ENCODE data around the gene TTYH3.

The TTYH3 gene

DNA sequence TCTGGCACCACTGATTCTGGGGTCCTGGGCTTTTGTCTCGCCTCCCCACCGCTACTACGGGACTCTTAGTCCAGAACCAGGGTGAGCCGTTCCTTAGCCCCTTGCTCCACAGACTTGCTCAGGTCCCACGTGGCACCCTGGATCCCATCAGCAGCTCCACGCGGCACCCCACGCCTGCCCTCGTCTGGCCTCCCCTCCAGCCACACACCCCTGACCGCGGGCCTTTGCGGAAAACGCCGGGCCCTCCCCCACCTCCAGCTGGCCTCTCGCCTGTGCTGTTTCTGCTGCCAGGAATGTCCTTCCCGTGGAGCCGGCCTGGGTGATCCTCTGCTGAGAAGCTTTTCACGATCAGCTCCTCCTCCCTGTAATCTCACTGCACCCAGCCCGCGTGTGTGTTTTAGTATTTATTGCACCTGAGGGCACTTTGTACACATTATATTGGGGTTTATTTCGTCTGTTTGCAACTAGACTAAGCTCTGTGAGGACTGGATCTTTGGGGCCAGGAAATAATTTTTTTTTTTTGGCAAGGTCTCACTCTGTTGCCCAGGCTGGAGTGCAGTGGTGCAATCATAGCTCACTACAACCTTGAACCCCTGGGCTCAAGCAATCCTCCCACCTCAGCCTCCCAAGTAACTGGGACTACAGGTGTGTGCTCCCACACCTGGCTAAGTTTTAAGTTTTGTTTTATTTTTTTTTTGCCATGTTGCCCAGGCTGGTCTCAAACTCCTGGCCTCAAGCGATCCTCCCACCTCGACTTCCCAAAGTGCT, 10.5 kb upstream of the TTYH3 start:
- peaks cover 4% of the 10 kb centered on the region for H3F3A ChIP-seq (ENCODE audit: control insufficient read depth, insufficient read depth)
- H3K4me1 ChIP-seq (ENCODE audit: control insufficient read depth, low read length), result peaks cover 36% of the 10 kb centered on the region
- H3K27ac ChIP-seq (ENCODE audit: low read depth, low read length), result no peak overlapping the region
- H3K36me3 ChIP-seq (ENCODE audit: control insufficient read depth, low read length), result no peaks in the 10 kb centered on the region
- H3K9me3 ChIP-seq (ENCODE audit: control insufficient read depth, insufficient read depth, low read length), result no peaks in the 10 kb centered on the region
- H3K79me2 ChIP-seq (ENCODE audit: control insufficient read depth, low read length), result no peaks in the 10 kb centered on the region
- no peak overlapping the region for H3K4me3 ChIP-seq (ENCODE audit: low read length)
- H3K9me2 ChIP-seq (replicated peaks; ENCODE audit: control insufficient read depth, low read length), result no peaks in the 10 kb centered on the region
- no peak overlapping the region; the same call in 1 of the 2 replicates for H3K4me2 ChIP-seq (ENCODE audit: low read length)
- TF ChIP-seq EZH2phosphoT487 (IDR thresholded peaks at IDR 0.05; ENCODE audit: borderline replicate concordance, low read length) (no peak), CTCF (IDR thresholded peaks at IDR 0.05; ENCODE audit: low read depth, low read length, poor library complexity, severe bottlenecking) (no peak)
- H3K27me3 ChIP-seq (ENCODE audit: control insufficient read depth, low read length), result peaks cover 9% of the 10 kb centered on the region; the same call in 1 of the 2 replicates
- H4K20me1 ChIP-seq (ENCODE audit: control insufficient read depth, insufficient read depth, low read depth, low read length), result no peaks in the 10 kb centered on the region

GRCh38 chr7:2621948-2622640, 9.7 kb upstream of the TTYH3 start:
- Histone ChIP-seq H3K4me1 (ENCODE audit: control insufficient read depth, low read length) (peaks cover 36% of the 10 kb centered on the region), H3K36me3 (ENCODE audit: control insufficient read depth, low read length) (no peaks in the 10 kb centered on the region), H3F3A (ENCODE audit: control insufficient read depth, insufficient read depth) (peaks cover 4% of the 10 kb centered on the region), H3K4me3 (ENCODE audit: low read length) (no peak overlapping the region), H3K4me2 (ENCODE audit: low read length) (peak overlapping the region; percentile 1; the same call in 1 of the 2 replicates), H3K27me3 (ENCODE audit: control insufficient read depth, low read length) (peaks cover 17% of the 10 kb centered on the region; the same call in 1 of the 2 replicates), H3K9me3 (ENCODE audit: control insufficient read depth, insufficient read depth, low read length) (no peaks in the 10 kb centered on the region), H3K9me2 (replicated peaks; ENCODE audit: control insufficient read depth, low read length) (no peaks in the 10 kb centered on the region), H3K79me2 (ENCODE audit: control insufficient read depth, low read length) (no peaks in the 10 kb centered on the region), H3K27ac (ENCODE audit: low read depth, low read length) (no peak overlapping the region), H4K20me1 (ENCODE audit: control insufficient read depth, insufficient read depth, low read depth, low read length) (no peaks in the 10 kb centered on the region)
- TF ChIP-seq EZH2phosphoT487 (IDR thresholded peaks at IDR 0.05; ENCODE audit: borderline replicate concordance, low read length), result no peak
- no peak for TF ChIP-seq CTCF (IDR thresholded peaks at IDR 0.05; ENCODE audit: low read depth, low read length, poor library complexity, severe bottlenecking)

DNA sequence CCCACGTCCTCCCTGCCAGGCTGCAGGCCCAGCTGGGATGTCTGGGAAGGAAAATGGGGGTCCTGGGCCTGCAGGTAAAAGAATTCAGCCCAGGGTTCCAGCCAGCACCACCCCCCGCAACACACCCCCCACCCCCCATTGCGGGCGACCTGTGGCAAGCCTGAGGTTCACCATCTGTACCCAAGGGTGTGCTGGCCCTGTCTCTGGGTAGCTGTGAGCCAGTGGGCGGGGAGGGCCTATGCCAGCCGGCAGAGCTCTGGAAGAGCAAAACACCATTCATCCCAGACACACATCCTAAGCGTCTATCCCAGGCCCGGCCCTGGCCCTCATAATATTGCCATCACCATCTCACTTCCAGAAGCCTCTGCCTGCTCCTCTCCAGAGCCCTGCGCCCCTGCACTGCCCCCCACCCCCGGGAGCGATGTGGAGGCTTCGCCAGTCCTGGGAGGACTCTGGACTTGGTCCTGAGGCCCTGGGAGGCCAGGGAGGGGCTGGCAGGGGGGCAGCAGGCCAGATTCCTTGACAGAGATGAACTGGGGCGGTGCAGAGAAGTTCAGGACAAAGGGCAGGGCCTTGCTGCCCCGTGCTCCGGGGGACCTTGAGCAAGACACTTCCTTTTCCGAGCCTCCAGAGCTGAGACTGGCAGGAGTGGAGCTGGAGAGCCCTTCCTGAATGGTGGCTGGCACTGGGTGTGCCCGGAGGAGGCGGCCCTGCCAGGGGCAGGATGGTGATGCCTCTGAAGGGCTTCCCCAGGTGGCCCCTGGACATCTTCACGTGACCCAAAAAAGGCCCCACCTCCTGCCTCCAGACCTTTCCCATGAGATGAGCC, 8.7 kb upstream of the TTYH3 start:
- Histone ChIP-seq H3K4me2 (ENCODE audit: low read length) (no peak overlapping the region), H3K27me3 (ENCODE audit: control insufficient read depth, low read length) (peaks cover 23% of the 10 kb centered on the region)

More for the DNA sequence above, 8.7 kb upstream of the TTYH3 start:
- Histone ChIP-seq H3K27ac (ENCODE audit: low read depth, low read length) (no peak overlapping the region), H3F3A (ENCODE audit: control insufficient read depth, insufficient read depth) (peaks cover 4% of the 10 kb centered on the region), H3K36me3 (ENCODE audit: control insufficient read depth, low read length) (no peaks in the 10 kb centered on the region), H3K9me2 (replicated peaks; ENCODE audit: control insufficient read depth, low read length) (no peaks in the 10 kb centered on the region), H3K79me2 (ENCODE audit: control insufficient read depth, low read length) (no peaks in the 10 kb centered on the region), H4K20me1 (ENCODE audit: control insufficient read depth, insufficient read depth, low read depth, low read length) (no peaks in the 10 kb centered on the region), H3K4me1 (ENCODE audit: control insufficient read depth, low read length) (peaks cover 36% of the 10 kb centered on the region), H3K4me3 (ENCODE audit: low read length) (no peak overlapping the region), H3K9me3 (ENCODE audit: control insufficient read depth, insufficient read depth, low read length) (no peaks in the 10 kb centered on the region)
- TF ChIP-seq CTCF (IDR thresholded peaks at IDR 0.05; ENCODE audit: low read depth, low read length, poor library complexity, severe bottlenecking), result no peak
- no peak for TF ChIP-seq EZH2phosphoT487 (IDR thresholded peaks at IDR 0.05; ENCODE audit: borderline replicate concordance, low read length)

Data from DOHH2 (cell line).